Measurements from ENCODE around the gene NWD2. TPM values are rescaled to one million over a fixed set of nuclear protein-coding genes. Genes with fewer than 3 reads are reported as not detected.
"Not testable (repeated sequence)": the region's sequence is repeated elsewhere in the genome, so short reads cannot be mapped to it uniquely, and the experiment has no call there.

The NWD2 gene
- total RNA-seq, 1 experiment from 2014 or later: under 0.01 TPM

GRCh38 chr4:37490391-37491347, 246.1 kb downstream of the NWD2 start:
- Histone ChIP-seq H3K79me2 (ENCODE audit: low read length) (no peaks in the 10 kb centered on the region), H3K9me2 (replicated peaks; ENCODE audit: low read length) (no peaks in the 10 kb centered on the region), H3K36me3 (ENCODE audit: low read depth, low read length) (no peaks in the 10 kb centered on the region), H3K9ac (ENCODE audit: low read length) (no peak overlapping the region), H2AFZ (ENCODE audit: low read length) (no peak overlapping the region), H3K4me3 (ENCODE audit: low read length) (no peak overlapping the region), H3K4me2 (ENCODE audit: low read length) (no peak overlapping the region), H3F3A (ENCODE audit: low read length, unreplicated experiment) (no peaks in the 10 kb centered on the region), H3K27me3 (ENCODE audit: low read length) (no peaks in the 10 kb centered on the region), H4K20me1 (ENCODE audit: low read length) (no peaks in the 10 kb centered on the region), H3K27ac (ENCODE audit: low read length) (no peak overlapping the region), H3K4me1 (ENCODE audit: insufficient read depth, low read length) (no peaks in the 10 kb centered on the region), H3K9me3 (ENCODE audit: low read length) (no peaks in the 10 kb centered on the region)
- TF ChIP-seq EZH2 (IDR thresholded peaks at IDR 0.05; ENCODE audit: low read length, unreplicated experiment) (no peak), CTCF (conservative IDR thresholded peaks at IDR 0.05; ENCODE audit: low read depth, low read length) (no peak), EZH2phosphoT487 (IDR thresholded peaks at IDR 0.05; ENCODE audit: borderline replicate concordance, low read length) (no peak)
- ATAC-seq (no peak), DNase-seq (no peak)
- intact Hi-C loops (cut with micrococcal nuclease): no loop called here
- ChIA-PET CTCF (no interaction called here), POLR2A (ENCODE audit: unreplicated experiment) (no interaction called here)
- no TSS peak for BruUV-seq (replicated peaks)

- DNase-seq; H3K4me2 ChIP-seq (ENCODE audit: low read length); H2AFZ ChIP-seq (ENCODE audit: low read length); CTCF ChIA-PET; H3K27me3 ChIP-seq (ENCODE audit: low read length); H3F3A ChIP-seq (ENCODE audit: low read length, unreplicated experiment); H3K36me3 ChIP-seq (ENCODE audit: low read depth, low read length); H3K9ac ChIP-seq (ENCODE audit: low read length); BruUV-seq (replicated peaks); intact Hi-C loops (cut with micrococcal nuclease); ATAC-seq; H3K9me2 ChIP-seq (replicated peaks; ENCODE audit: low read length); H3K4me3 ChIP-seq (ENCODE audit: low read length); POLR2A ChIA-PET (ENCODE audit: unreplicated experiment); H4K20me1 ChIP-seq (ENCODE audit: low read length); H3K27ac ChIP-seq (ENCODE audit: low read length); H3K9me3 ChIP-seq (ENCODE audit: low read length); H3K79me2 ChIP-seq (ENCODE audit: low read length); H3K4me1 ChIP-seq (ENCODE audit: insufficient read depth, low read length): not testable (repeated sequence)
These were observed 250.8 kb downstream of the NWD2 start for GRCh38 chr4:37495353-37495752.

Small RNA genes lying within 50 kb of the gene (microRNA-seq; reads per million reads assigned to microRNA genes)
- not detected for gene MIR4801 (ENCODE audit: unreplicated experiment)
